HG03565 (cell line): ENCODE measurements around the gene SSRP1.

Source experiments
- ATAC-seq: cut with Tn5 transposase; IDR thresholded peaks from one replicate; pipeline ENCODE4 v1.9.1; 2021; ENCODE audit warnings: mild to moderate bottlenecking, moderate library complexity; ENCODE audit not compliant: unreplicated experiment

Gene SSRP1

GRCh38 chr11:57318178-57318577 is 17.5 kb downstream of the SSRP1 start:
- ATAC-seq, result no peak

GRCh38 chr11:57316017-57316416 is 19.7 kb downstream of the SSRP1 start:
- no peak for ATAC-seq

- ATAC-seq, result no peak
Measured at GRCh38 chr11:57315491-57315890, 20.2 kb downstream of the SSRP1 start.

DNA sequence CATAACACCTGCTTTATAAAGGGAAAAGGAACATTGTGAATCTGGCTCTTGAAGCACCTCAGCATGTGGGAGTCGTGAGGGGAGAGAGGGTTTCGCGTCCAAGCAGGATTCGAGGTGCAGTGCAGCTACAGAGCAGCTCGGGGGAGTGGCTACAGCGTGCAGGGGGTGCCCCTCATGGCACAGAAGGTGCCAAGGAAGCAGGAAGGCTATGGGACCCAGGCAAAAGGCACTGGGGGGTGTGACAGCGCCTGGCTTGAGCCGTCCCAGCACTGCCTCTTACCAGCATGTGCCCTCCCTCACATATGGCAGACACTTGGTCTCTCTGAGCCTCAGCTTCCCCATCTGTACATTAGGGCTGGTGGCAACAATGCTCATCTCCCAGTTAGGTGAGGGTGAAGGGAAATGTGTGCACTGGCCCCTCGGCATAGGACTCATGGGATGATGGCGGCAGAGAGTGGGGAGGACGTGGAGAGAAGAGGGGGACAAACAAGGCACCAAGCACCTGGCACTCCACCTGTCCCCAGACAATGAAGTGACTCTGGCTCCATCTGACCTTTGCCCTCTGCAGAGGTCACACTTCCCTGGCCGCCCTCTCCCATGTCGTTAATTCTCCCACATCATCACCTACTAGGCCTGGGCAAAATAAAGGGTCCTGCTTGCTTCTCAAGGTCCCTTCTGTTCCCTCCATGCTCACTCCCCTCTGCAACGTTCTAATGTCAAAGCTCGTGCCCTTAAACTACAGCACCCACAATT is 21.3 kb downstream of the SSRP1 start:
- no peak for ATAC-seq

DNA sequence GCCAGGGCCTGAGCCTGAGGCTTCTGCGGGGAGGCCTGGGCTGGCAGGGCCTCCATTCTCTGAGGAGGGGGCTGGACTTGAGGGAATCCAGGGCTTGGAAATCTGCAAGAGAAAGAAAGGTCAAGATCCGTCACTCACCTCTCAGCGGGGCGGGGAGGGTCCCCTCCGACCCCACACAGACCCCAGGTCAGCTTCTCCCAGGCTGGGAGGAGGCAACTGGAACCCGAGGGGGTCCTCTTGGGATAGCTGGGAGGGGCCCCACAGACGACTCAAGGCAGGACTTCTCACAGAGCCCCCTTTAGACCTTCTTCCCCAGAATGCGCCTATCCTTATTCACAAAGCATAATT is 21.9 kb downstream of the SSRP1 start:
- ATAC-seq, result no peak

DNA sequence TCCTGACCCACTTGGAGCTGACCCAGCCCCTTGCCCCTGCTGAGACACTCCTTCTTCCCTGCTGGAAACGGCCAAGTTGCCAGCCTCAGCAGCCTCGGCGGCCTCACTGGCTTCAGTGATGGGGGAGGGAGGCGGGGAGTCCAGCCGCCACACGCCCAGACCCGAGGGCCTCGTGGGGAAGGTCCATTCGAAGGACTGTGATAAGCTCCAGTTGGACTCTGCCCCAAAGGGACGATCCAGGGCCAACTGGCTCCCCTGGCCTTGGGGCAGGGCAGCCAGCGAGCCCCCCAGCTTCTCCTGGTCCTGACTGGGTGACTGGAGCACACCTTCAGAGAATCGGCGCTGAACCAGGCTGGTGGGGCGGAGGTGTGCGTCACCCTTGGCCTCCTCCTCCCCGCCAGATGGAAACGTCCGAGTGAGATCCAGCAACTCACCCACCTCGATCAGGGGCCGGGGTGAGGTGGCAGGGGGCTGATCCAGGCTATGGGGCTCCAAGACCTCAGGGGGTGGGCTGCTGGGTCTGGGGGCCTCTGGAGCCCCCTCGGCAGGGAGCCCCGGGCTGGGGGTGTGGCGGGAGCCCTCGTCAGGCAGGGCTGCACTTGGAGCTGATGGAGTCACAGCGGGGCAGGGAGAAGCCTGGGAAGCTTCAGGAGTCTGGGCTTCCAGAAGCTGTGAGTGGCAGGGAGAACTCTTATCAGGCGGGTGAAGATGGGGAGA is 22.5 kb downstream of the SSRP1 start:
- no peak for ATAC-seq

DNA sequence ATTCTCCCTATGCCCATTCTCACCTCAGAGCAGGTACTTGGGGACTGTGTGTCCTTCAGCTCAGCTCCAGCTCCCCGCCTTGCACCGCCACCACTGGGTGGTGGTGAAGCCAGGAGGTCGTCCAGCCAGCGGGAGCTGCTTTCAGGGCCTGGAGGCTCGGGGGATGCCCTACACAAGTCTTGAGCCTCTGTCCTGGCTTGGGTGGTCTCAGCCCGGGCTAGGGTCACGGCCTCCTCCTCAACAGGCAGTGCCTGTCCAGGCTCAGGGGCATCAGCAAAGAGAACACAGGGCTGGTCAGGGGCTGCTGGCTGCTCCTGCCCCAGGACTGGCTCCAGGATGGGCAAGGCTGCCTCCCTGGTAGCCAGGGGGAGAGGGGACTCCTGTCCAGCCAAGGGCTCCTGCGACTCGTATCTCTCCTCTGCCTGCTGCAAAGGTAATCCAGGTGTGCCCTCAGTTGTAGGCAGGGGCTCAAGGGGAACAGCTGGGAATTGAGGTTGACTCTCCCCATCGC is 23.1 kb downstream of the SSRP1 start:
- no peak for ATAC-seq

DNA sequence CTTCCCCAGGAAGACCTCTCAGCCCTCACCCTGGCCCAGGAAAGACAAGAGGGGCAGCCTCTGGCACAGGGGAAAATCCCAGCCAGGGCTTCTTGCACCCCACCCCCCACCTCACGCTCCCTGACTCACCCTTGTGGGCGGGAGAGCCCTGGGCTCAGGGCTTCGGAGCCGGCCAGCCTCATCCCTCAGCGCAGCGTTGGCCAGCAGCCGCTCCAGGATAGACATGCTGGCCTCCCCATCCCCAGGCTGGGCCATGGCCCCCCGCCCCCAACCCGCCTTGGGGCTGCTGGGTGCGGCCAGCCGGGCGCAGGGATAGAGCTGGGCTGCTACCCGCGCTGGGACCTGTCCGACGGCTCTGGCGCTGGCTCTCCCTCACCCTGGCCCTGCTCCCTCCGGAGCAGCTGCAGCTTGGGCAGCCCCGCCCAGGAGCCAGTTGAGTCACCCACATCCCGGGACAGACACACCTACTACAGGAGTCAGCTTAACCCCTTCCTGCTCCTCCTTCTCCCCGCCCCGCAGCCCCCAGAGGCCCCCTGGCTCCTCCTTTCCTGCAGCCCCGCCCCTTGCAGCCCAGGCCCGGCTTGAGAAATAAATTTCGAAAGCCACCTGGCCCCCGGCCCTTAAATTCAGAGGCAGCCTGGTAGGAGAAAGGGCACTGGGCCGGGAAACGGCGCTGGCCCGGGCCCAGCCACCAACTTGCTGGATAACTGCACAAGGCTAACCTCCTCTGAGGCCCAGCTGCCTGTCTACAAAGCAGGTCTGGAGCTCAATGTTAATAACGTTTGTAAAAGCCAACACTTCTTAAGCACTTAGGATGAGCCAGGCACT is 24.4 kb downstream of the SSRP1 start:
- peak; percentile 98 for ATAC-seq

- no peak for ATAC-seq
Measured at GRCh38 chr11:57310630-57311086, 25.0 kb downstream of the SSRP1 start.

GRCh38 chr11:57310091-57310490 is 25.6 kb downstream of the SSRP1 start:
- no peak for ATAC-seq

DNA sequence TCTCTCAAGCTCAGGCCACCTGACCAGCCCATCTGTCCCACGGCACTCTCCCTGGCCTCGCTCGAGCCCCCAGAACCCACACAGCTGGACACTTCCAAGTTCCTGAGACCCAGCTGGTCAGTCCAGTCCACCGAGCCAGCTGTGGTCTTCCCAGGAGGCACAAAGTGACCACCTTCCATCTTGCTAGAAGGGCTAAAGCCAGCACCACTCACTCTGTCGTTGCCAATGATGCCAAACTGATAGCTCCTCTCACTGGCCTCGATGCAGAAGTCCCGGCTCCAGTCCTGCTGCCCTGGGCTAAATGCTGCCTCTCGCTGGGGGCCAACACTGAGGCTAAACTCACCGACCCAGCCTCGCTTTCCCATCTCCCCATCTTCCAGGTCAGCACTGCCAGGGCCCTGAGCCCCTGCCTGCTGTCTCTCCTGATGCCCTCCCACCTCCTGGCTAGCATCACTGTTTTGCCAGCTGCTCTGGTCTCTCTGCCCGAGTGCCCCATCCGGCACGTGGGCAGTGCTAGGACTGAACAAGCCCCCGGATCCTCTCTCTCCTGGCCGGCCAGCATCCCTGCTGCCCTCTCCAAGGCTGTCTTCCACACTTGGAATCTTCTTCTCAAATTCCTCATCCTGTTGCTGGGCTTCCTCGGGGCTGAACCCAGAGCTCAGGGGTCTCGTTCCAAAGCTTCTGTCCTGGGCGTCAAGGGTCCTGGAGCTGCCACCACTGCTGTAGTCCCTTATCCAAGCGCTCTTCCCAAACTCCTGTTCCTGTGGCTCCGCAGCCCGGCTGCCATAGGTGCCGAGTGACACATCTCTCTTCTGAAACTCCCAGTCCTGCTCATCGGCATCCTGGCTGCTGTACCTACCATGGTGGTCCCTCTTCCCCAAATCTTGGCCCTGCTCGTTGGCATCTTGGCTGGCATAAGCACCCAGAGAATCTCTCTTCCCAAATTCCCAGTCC is 26.3 kb downstream of the SSRP1 start:
- no peak for ATAC-seq

DNA sequence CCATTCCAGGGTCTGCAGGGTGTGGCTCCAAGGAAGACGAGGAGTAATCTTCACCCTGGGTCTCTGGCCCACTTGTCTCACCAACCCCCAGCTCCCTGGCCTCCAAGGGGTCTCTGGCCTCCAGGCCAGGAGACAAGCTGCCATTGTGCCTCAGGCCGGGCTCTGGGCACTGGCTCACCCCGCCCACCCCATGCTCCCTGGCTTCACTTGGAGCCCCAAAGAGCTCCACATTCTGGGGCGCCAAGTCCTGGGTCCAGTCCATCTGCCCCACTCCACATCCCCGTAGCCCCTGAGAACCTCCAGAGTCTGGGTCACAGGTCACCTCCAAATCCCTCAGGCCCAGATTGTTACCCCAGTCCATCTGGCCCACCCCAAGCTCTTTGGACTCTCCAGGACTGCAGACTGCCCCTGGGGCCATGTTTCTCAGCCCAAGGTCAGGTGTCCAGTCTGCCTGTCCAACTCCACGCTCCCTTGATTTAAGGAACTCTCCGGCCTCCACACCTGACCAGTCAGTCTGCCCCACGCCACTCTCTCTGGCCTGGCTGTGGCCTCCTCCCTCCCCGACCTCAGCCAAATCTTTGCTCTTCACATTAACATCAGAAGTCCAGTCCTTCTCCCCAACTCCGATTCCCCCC is 27.1 kb downstream of the SSRP1 start:
- no peak for ATAC-seq

DNA sequence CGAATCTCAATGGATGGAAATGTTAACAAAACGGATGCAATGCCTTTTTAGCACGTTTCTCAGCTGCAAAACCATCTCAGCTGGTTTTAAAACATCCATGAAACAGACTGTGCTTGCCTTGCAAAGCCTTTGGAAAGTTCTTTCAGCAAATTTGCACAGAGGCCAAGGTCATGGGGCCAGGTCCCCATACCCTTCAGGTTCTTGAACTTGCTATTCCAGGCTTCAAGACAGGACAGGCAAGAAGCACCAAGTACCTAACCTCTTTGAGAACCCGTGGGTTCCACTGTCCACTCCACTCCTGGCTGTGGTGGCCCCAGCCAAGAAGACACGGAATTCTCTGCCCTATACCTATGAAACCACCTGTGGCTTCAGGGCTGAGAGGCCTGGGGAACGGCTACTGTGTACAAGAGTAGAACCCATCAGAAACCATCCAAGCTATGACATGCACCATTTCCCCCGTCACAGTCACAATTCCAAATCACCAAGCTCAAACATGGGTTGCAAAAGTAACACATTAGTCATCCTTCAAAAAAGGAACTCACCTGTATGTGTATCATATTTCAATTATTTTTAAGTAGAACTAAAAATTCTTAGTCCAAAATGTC is 27.9 kb downstream of the SSRP1 start:
- ATAC-seq, result no peak

DNA sequence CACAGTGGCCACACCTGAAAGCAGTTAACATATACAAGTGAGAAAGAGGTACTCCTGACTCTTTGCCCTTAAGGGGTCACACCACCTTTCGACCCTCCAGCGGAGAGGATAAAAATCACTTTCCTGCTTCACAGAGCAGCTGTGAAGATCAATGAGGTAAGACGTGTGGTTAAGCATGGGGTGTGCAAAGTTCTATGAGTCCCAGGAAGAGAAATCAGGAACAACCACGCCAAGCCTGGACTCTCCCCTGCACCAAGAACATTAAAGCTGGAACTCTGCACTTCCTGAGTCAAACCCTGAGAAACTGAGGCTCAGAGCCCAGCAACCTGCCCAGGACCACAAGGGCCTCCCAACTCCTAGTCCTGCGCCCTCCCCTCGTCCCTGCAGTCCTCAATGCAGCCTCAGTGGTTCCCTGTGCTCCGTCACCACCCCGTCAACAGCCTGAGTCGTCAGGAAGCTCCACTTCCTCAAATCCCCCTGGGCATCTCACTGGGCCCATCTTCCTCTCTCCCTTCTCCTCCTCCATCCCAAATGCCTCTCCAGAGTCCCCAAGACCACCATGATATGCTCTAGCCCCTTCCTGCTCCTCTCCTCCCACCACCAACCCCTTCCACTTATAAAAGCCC is 28.6 kb downstream of the SSRP1 start:
- no peak for ATAC-seq

GRCh38 chr11:57306161-57306876 is 29.4 kb downstream of the SSRP1 start:
- no peak for ATAC-seq

DNA sequence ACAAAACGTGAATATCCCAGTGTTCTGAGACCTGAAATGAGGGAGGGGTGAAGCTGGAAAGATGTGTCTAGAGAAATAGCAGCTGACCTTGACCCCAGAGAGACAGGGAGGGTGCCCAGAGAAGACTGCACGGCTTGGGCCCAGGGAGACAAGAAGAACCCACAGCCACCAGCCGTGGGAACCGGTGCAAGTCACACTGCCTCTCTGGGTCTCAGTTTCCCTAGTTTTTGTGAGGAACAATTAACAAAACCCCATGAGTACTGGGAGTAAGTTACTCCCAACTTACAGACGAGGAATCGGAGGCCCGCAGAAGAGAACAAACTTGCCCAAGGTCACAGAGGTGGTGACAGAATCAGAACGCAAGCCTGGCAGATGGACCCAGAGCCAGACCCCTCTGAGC is 30.2 kb downstream of the SSRP1 start:
- no peak for ATAC-seq

- ATAC-seq, result no peak
Measured at GRCh38 chr11:57303990-57304579, 31.6 kb downstream of the SSRP1 start.
